Body of pancreas (tissue), 4 donors: ENCODE results near the gene ADGRA1. TPM values are rescaled to one million over a fixed set of nuclear protein-coding genes. Genes with fewer than 3 reads are reported as not detected.

Source experiments
- ATAC-seq: fragments of 150-250 bp; one replicate; pipeline ENCODE4 v1.9.1; 2016
- DNase-seq, 4 donors: peaks; one replicate each; pipeline ENCODE4 v3.0.0-alpha.2; 2019
- H3K27ac ChIP-seq, 4 donors: fragments of 200-600 bp; sonication (generic); 1 replicate in 3 of 4; 2 replicates in 1 of 4; pipeline versions ENCODE4 v1.5.1 to v1.6.1; 2016 to 2019; ENCODE audit warnings: mild to moderate bottlenecking in 1 of 4, mixed read lengths in 1 of 4, moderate library complexity in 1 of 4
- H3K27me3 ChIP-seq, 2 donors: fragments of 200-600 bp; sonication (generic); one replicate each; pipeline ENCODE4 v1.6.0; 2016; ENCODE audit warnings: mild to moderate bottlenecking in 1 of 2
- H3K36me3 ChIP-seq, 2 donors: fragments of 200-600 bp; sonication (generic); replicated peaks in 1 of 2; 2 replicates each; pipeline ENCODE4 v1.5.1; 2016; ENCODE audit warnings: low read depth in 2 of 2; ENCODE audit not compliant: insufficient read depth in 1 of 2
- H3K4me1 ChIP-seq: fragments of 200-600 bp; sonication (generic); one replicate; pipeline ENCODE4 v1.6.0; 2016
- H3K4me3 ChIP-seq, 2 donors: fragments of 200-600 bp; sonication (generic); 1 replicate in 1 of 2; 2 replicates in 1 of 2; pipeline ENCODE4 v1.5.1; 2016 to 2019
- H3K9me3 ChIP-seq, 3 donors: fragments of 200-600 bp; sonication (generic); 1 replicate in 2 of 3; 2 replicates in 1 of 3; pipeline ENCODE4 v1.5.1; 2016
- CTCF ChIP-seq, 7 experiments: fragments of 450-650 bp in 4 of 7; fragments of 200-600 bp in 3 of 7; sonication (generic) in 3 of 7; IDR thresholded peaks; one replicate each; pipeline ENCODE4 v1.5.1; 2016 to 2019; ENCODE audit warnings: antibody characterized with exemption in 7 of 7
- POLR2A ChIP-seq, 3 donors: fragments of 450-650 bp; IDR thresholded peaks; one replicate each; pipeline ENCODE4 v1.6.1; 2016; ENCODE audit warnings: antibody characterized with exemption in 3 of 3, mild to moderate bottlenecking in 2 of 3
- WGBS, 2 donors: methylation state at CpG; one replicate each; pipeline ENCODE4 v1.1.5; 2017; 5-methylcytosine and 5-hydroxymethylcytosine counted together
- intact Hi-C: fragments of 100-400 bp; cut with DNase I; formaldehyde crosslinking; loops from one replicate; pipeline ENCODE4 v1.15.1; 2023
- total RNA-seq, 2 donors: library from RNA; depleted of rRNA; stranded (reverse); fragments of >200 nt; gene quantifications; one replicate each; pipeline ENCODE4 v1.1.0, GENCODE V29; 2016

ADGRA1 gene
- total RNA-seq, 2 donors from 2014 or later, result under 0.01 TPM; not detected in 1

- intact Hi-C loops, result no loop called here
- WGBS, 2 donors, result 62 to 67% methylated on average over 13 to 34 of the region's 34 CpGs
- no peak for DNase-seq
- Histone ChIP-seq H3K27me3 (no peaks in the 10 kb centered on the region), H3K27ac (no peak overlapping the region), H3K4me3 (no peak overlapping the region), H3K4me1 (no peaks in the 10 kb centered on the region), H3K36me3 (no peaks in the 10 kb centered on the region), H3K9me3 (no peaks in the 10 kb centered on the region)
- no peak for TF ChIP-seq POLR2A (IDR thresholded peaks at IDR 0.05)
- no peak for TF ChIP-seq CTCF (IDR thresholded peaks at IDR 0.05)
- no peak for ATAC-seq
Observed at GRCh38 chr10:133072720-133073390, 14.9 kb upstream of the ADGRA1 start.

DNA sequence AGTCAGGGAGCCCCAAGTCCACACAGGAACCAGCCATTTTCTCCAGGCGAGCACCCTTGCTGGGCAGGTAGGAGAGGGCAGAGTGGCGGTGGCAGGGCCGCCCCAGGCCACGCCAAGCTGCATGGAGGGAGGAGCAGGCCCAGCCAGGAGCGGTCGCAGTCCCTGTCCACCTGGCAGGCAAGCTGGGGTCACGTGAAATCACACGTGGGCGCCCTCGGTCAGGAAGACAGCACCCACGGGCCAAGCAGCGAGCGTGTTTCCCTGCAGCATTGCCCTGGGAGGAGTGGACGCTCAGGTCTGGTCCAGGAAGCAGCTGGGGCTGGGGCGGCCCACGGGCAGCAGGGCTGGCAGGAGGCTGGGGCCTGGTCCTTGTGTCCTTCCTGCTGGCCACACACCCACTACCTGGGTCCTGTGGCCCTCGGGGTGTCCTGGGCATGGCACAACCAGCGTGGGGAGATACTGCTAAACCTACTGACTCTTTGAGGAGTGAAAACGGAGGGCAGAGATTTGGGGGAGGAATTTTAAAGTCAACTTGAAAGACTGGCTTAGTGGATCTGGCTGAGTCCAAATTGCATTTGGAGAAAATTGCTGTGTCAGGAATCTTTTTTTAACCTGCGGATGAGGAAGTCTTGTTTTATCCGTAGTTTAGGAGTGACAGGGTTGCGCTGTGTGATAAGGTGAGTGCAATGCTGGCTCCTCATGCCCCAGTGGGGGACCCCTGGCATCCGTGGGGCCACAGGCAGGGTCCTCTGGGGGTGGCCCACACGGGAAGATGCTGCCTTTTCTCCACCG is 12.2 kb upstream of the ADGRA1 start:
- intact Hi-C loops, result no loop called here
- DNase-seq, result no peak
- Histone ChIP-seq H3K27ac (no peak overlapping the region), H3K27me3 (no peaks in the 10 kb centered on the region), H3K36me3 (no peaks in the 10 kb centered on the region), H3K4me1 (no peaks in the 10 kb centered on the region), H3K9me3 (no peaks in the 10 kb centered on the region), H3K4me3 (no peak overlapping the region)
- TF ChIP-seq POLR2A (IDR thresholded peaks at IDR 0.05), result no peak
- no peak for TF ChIP-seq CTCF (IDR thresholded peaks at IDR 0.05)
- 57 to 80% methylated on average over 8 to 25 of the region's 25 CpGs for WGBS, 2 donors
- no peak for ATAC-seq

GRCh38 chr10:133076274-133077038 is 11.3 kb upstream of the ADGRA1 start:
- DNase-seq, result no peak
- intact Hi-C loops, result no loop called here
- TF ChIP-seq CTCF (IDR thresholded peaks at IDR 0.05) (no peak), POLR2A (IDR thresholded peaks at IDR 0.05) (no peak)
- Histone ChIP-seq H3K27me3 (no peaks in the 10 kb centered on the region), H3K36me3 (no peaks in the 10 kb centered on the region), H3K4me3 (no peak overlapping the region), H3K4me1 (no peaks in the 10 kb centered on the region), H3K27ac (no peak overlapping the region), H3K9me3 (no peaks in the 10 kb centered on the region)
- 73 to 81% methylated on average over 10 to 27 of the region's 30 CpGs for WGBS, 2 donors
- no peak for ATAC-seq

DNA sequence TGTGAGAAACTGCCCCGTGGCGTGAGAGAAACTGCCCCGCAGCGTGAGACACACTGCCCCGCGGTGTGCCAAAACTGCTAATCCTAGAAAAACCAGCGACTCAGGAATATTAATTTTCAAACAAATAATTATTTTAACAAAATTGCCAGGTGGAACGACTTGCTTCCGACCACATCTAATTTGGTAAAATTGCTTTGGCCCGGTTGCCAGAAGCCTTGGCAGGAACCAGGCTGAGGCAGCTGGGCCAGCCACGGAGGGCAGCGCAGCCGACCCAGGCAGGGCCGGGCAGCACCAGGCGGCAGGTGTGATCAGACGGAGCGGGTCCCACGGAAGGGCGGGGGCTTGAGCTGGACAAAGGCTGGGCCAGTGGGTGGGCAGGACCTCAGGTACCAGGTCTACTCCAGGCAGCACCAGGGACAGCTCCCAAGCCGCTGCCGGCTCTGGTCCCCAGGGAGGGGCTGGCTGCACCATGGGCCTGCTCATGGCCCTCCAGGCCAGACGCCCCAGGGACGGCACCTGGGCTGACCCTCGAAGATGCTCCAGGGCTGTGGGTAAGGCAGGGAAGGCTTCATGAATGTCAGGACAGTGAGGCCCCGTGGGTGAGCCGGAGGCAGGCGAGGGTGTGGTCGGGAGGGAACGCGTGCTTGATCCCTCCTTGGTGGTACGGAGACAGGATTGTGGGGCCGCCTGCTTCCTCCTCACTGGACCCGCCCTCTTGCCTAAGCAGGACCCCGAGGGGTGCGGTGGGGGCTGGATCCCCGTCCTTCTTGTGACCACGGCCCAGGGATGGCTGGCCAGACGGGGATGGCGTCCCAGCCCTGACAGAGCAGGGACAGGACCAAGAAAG is 7.7 kb upstream of the ADGRA1 start:
- 51 to 65% methylated on average over 14 to 39 of the region's 39 CpGs for WGBS, 2 donors
- Histone ChIP-seq H3K4me1 (no peaks in the 10 kb centered on the region), H3K9me3 (no peaks in the 10 kb centered on the region), H3K36me3 (no peaks in the 10 kb centered on the region), H3K27ac (no peak overlapping the region), H3K27me3 (no peaks in the 10 kb centered on the region), H3K4me3 (no peak overlapping the region)
- DNase-seq (no peak), ATAC-seq (no peak)
- TF ChIP-seq CTCF (IDR thresholded peaks at IDR 0.05) (no peak), POLR2A (IDR thresholded peaks at IDR 0.05) (no peak)
- intact Hi-C loops, result no loop called here
